SK-N-SH (cell line): ENCODE data around the gene MAEA. TPM values are rescaled to one million over a fixed set of nuclear protein-coding genes. Genes with fewer than 3 reads are reported as not detected.

Source experiments
- CTCF ChIA-PET: fragments of 300-600, 350-600 bp; formaldehyde crosslinking; extraction: SDS; loops from one replicate; lab custom pipeline; 2021; lab: Yijun Ruan, JAX
- POLR2A ChIA-PET: fragments of 350-600 bp; sonication (Branson Sonifier 250); formaldehyde crosslinking; extraction: SDS; loops from one replicate; lab custom pipeline; 2020; ENCODE audit warnings: antibody characterized with exemption, inconsistent platforms; lab: Yijun Ruan, JAX
- DNase-seq: peaks from one replicate; pipeline ENCODE4 v3.0.0; 2012
- H2AFZ ChIP-seq: fragments of 200-600 bp; sonication (generic); 2 replicates; pipeline ENCODE4 v1.8.1; 2016; ENCODE audit warnings: antibody characterized with exemption, mild to moderate bottlenecking, low read depth
- H3F3A ChIP-seq: fragments of 200-600 bp; sonication (generic); replicated peaks from 2 replicates; pipeline ENCODE3; 2016; ENCODE audit warnings: antibody characterized with exemption, mild to moderate bottlenecking; ENCODE audit not compliant: insufficient read depth
- H3K27ac ChIP-seq, 2 experiments: fragments of 200-500 bp in 1 of 2; fragments of 200-600 bp in 1 of 2; sonication (Bioruptor generic) in 1 of 2; sonication (generic), shearing (Covaris generic) in 1 of 2; 2 replicates each; pipeline versions ENCODE4 v1.5.1 to v1.6.1; 2014 to 2016; ENCODE audit warnings: low read depth in 2 of 2, inconsistent platforms in 1 of 2, low read length in 1 of 2, mild to moderate bottlenecking in 1 of 2, mixed read lengths in 1 of 2
- H3K27me3 ChIP-seq: fragments of 200-600 bp; sonication (generic), shearing (Covaris generic); 2 replicates; pipeline ENCODE4 v1.6.1; 2016; ENCODE audit warnings: mixed run types; ENCODE audit not compliant: insufficient read depth
- H3K36me3 ChIP-seq, 2 experiments: fragments of 200-500 bp in 1 of 2; fragments of 200-600 bp in 1 of 2; sonication (Bioruptor generic) in 1 of 2; sonication (generic) in 1 of 2; replicated peaks in 1 of 2; 2 replicates each; pipeline versions ENCODE3 to v1.5.1; 2014 to 2016; ENCODE audit warnings: low read length in 1 of 2, mild to moderate bottlenecking in 1 of 2; ENCODE audit not compliant: insufficient read depth in 2 of 2, control insufficient read depth in 1 of 2
- H3K4me1 ChIP-seq, 2 experiments: fragments of 200-500 bp in 1 of 2; fragments of 200-600 bp in 1 of 2; sonication (Bioruptor generic) in 1 of 2; sonication (generic), shearing (Covaris generic) in 1 of 2; 2 replicates each; pipeline versions ENCODE4 v1.5.1 to v1.6.1; 2014 to 2016; ENCODE audit warnings: low read depth in 1 of 2, low read length in 1 of 2, mixed run types in 1 of 2; ENCODE audit not compliant: insufficient read depth in 2 of 2, control insufficient read depth in 1 of 2
- H3K4me2 ChIP-seq: fragments of 200-600 bp; sonication (generic), shearing (Covaris generic); 2 replicates; pipeline ENCODE4 v1.6.1; 2017; ENCODE audit warnings: mixed run types
- H3K4me3 ChIP-seq, 2 experiments: fragments of 200-500 bp in 1 of 2; fragments of 200-600 bp in 1 of 2; sonication (Bioruptor generic) in 1 of 2; sonication (generic), shearing (Covaris generic) in 1 of 2; 2 replicates each; pipeline versions ENCODE4 v1.5.1 to v1.8.1; 2014 to 2016; ENCODE audit warnings: low read depth in 2 of 2, inconsistent platforms in 1 of 2, low read length in 1 of 2, mild to moderate bottlenecking in 1 of 2, mixed read lengths in 1 of 2, moderate library complexity in 1 of 2
- H3K79me2 ChIP-seq: fragments of 200-600 bp; sonication (generic); 2 replicates; pipeline ENCODE4 v1.8.1; 2017; ENCODE audit warnings: mild to moderate bottlenecking; ENCODE audit not compliant: insufficient read depth
- H3K9ac ChIP-seq: fragments of 200-600 bp; sonication (generic); 2 replicates; pipeline ENCODE4 v1.6.1; 2017; ENCODE audit warnings: mixed run types
- H3K9me2 ChIP-seq: fragments of 200-600 bp; sonication (generic); 2 replicates; pipeline ENCODE4 v1.6.1; 2017; ENCODE audit warnings: mixed run types
- H3K9me3 ChIP-seq: fragments of 200-600 bp; sonication (generic); 2 replicates; pipeline ENCODE4 v1.6.1; 2017; ENCODE audit warnings: mixed run types, mild to moderate bottlenecking, moderate library complexity
- H4K20me1 ChIP-seq: fragments of 200-600 bp; sonication (generic); 2 replicates; pipeline ENCODE4 v1.6.1; 2017; ENCODE audit warnings: mild to moderate bottlenecking, mixed run types; ENCODE audit not compliant: insufficient read depth
- CHD2 ChIP-seq: fragments of 150-350 bp; IDR thresholded peaks from 2 replicates; pipeline ENCODE4 v1.6.1; 2018; ENCODE audit warnings: low read length; ENCODE audit not compliant: partially characterized antibody
- CTCF ChIP-seq: fragments of 200-600 bp; sonication (generic); IDR thresholded peaks from 2 replicates; pipeline ENCODE4 v1.6.1; 2017; ENCODE audit warnings: antibody characterized with exemption, mild to moderate bottlenecking, moderate library complexity
- ELF1 ChIP-seq: IDR thresholded peaks from 2 replicates; pipeline ENCODE4 v1.4.0; 2012
- EP300 ChIP-seq, 2 experiments: IDR thresholded peaks; 2 replicates each; pipeline versions ENCODE4 v1.4.0 to v1.6.1; 2012; ENCODE audit warnings: borderline replicate concordance in 1 of 2, low read depth in 1 of 2, low read length in 1 of 2
- FOSL2 ChIP-seq: IDR thresholded peaks from 2 replicates; pipeline ENCODE4 v1.4.0; 2012; ENCODE audit warnings: low read depth, mild to moderate bottlenecking, moderate library complexity, borderline replicate concordance
- FOXM1 ChIP-seq: IDR thresholded peaks from 2 replicates; pipeline ENCODE4 v1.4.0; 2012; ENCODE audit warnings: low read depth, mild to moderate bottlenecking
- GABPA ChIP-seq: IDR thresholded peaks from 2 replicates; pipeline ENCODE4 v1.4.0; 2012; ENCODE audit warnings: low read depth, mild to moderate bottlenecking
- IRF3 ChIP-seq: fragments of 150-350 bp; IDR thresholded peaks from 2 replicates; pipeline ENCODE4 v1.6.1; 2016; ENCODE audit warnings: mild to moderate bottlenecking, low read depth, low read length
- JUND ChIP-seq: IDR thresholded peaks from 2 replicates; pipeline ENCODE4 v1.4.0; 2012
- MAX ChIP-seq: IDR thresholded peaks from 2 replicates; pipeline ENCODE4 v1.4.0; 2012; ENCODE audit warnings: low read depth
- NFIC ChIP-seq: IDR thresholded peaks from 2 replicates; pipeline ENCODE4 v1.4.0; 2012; ENCODE audit warnings: borderline replicate concordance
- NRF1 ChIP-seq: IDR thresholded peaks from 2 replicates; pipeline ENCODE4 v1.6.1; 2012; ENCODE audit warnings: low read depth, mild to moderate bottlenecking, low read length
- POLR2AphosphoS5 ChIP-seq: IDR thresholded peaks from 2 replicates; pipeline ENCODE4 v1.6.1; 2012; ENCODE audit warnings: low read depth, low read length
- RCOR1 ChIP-seq: fragments of 150-350 bp; IDR thresholded peaks from 2 replicates; pipeline ENCODE4 v1.6.1; 2017; ENCODE audit warnings: antibody characterized with exemption, low read length
- RFX5 ChIP-seq: IDR thresholded peaks from 2 replicates; pipeline ENCODE4 v1.6.1; 2012; ENCODE audit warnings: mild to moderate bottlenecking, improper control_type of control experiment, low read length
- SIN3A ChIP-seq: IDR thresholded peaks from 2 replicates; pipeline ENCODE4 v1.6.1; 2012; ENCODE audit warnings: low read depth, mild to moderate bottlenecking, low read length, moderate library complexity, borderline replicate concordance
- SMC3 ChIP-seq: IDR thresholded peaks from 2 replicates; pipeline ENCODE4 v1.6.1; 2012; ENCODE audit warnings: low read depth, low read length, improper control_type of control experiment
- TAF1 ChIP-seq: IDR thresholded peaks from 2 replicates; pipeline ENCODE4 v1.6.1; 2012; ENCODE audit warnings: low read depth, mild to moderate bottlenecking, low read length, moderate library complexity, borderline replicate concordance
- TCF12 ChIP-seq: IDR thresholded peaks from 2 replicates; pipeline ENCODE4 v1.4.0; 2012
- USF1 ChIP-seq: IDR thresholded peaks from 2 replicates; pipeline ENCODE4 v1.4.0; 2012; ENCODE audit warnings: low read depth, borderline replicate concordance
- USF2 ChIP-seq: fragments of 150-350 bp; IDR thresholded peaks from 2 replicates; pipeline ENCODE4 v1.6.1; 2017; ENCODE audit warnings: antibody characterized with exemption, low read length, low read depth, borderline replicate concordance
- YY1 ChIP-seq: IDR thresholded peaks from 2 replicates; pipeline ENCODE4 v1.4.0; 2012; ENCODE audit warnings: low read depth, mild to moderate bottlenecking
- ZBTB33 ChIP-seq: IDR thresholded peaks from 2 replicates; pipeline ENCODE4 v1.4.0; 2012; ENCODE audit warnings: low read depth, borderline replicate concordance
- WGBS: methylation state at CpG from one replicate; pipeline ENCODE4 v1.1.6; 2017; ENCODE audit warnings: low lambda C conversion rate; 5-methylcytosine and 5-hydroxymethylcytosine counted together
- polyA plus RNA-seq, 3 experiments: library from polyadenylated mRNA; depleted of rRNA; stranded (reverse); fragments of >200 nt; gene quantifications; 2 replicates each; pipeline ENCODE4 v1.2.3, GENCODE V29; 2012

MAEA gene
- polyA plus RNA-seq, 1 of the 3 experiments (the other 2 are of a cell fraction) = 128 TPM

- TF ChIP-seq USF2 (no peak), EP300 (IDR thresholded peaks at IDR 0.05; ENCODE audit: borderline replicate concordance in 1 of 2, low read depth in 1 of 2, low read length in 1 of 2) (no peak), FOXM1 (no peak), USF1 (no peak), RCOR1 (no peak), TCF12 (no peak)
- TF ChIP-seq, all 33 proteins: peak for 0
Measured at GRCh38 chr4:1382776-1383727, 93.4 kb downstream of the MAEA start (continued).

- WGBS = 93% methylated on average over 24 of the region's 34 CpGs
- TF ChIP-seq NFIC = no peak
- TF ChIP-seq JUND = no peak
- no peak for TF ChIP-seq GABPA
- TF ChIP-seq POLR2AphosphoS5 = no peak
- no peak for TF ChIP-seq FOSL2
- TF ChIP-seq RCOR1 = no peak
- no peak for TF ChIP-seq ELF1
- TF ChIP-seq YY1 = no peak
- no peak for TF ChIP-seq CTCF
- no peak for TF ChIP-seq SMC3
- no peak for TF ChIP-seq CHD2
- TF ChIP-seq MAX = no peak
- TF ChIP-seq IRF3 = no peak
- no peak for TF ChIP-seq FOXM1
- no peak for TF ChIP-seq RFX5
- no peak for TF ChIP-seq ZBTB33
- no peak for TF ChIP-seq NRF1
- TF ChIP-seq TAF1 = no peak
- no peak for TF ChIP-seq SIN3A
Measured at GRCh38 chr4:1383728-1384591, 94.3 kb downstream of the MAEA start.

More at GRCh38 chr4:1383728-1384591, 94.3 kb downstream of the MAEA start:
- no peak overlapping the region for H2AFZ ChIP-seq
- no peak for DNase-seq
- ChIA-PET POLR2A (no interaction called here), CTCF (no interaction called here)
- H3K79me2 ChIP-seq = no peaks in the 10 kb centered on the region
- H3K4me2 ChIP-seq = no peak overlapping the region
- H3K9me2 ChIP-seq = no peaks in the 10 kb centered on the region
- H3K27me3 ChIP-seq = no peaks in the 10 kb centered on the region
- H3K4me1 ChIP-seq = no peaks in the 10 kb centered on the region
- H3K9ac ChIP-seq = no peak overlapping the region
- no peaks in the 10 kb centered on the region for H4K20me1 ChIP-seq
- H3F3A ChIP-seq = no peaks in the 10 kb centered on the region
- H3K4me3 ChIP-seq = no peak overlapping the region
- H3K36me3 ChIP-seq = peaks cover 18 to 39% of the 10 kb centered on the region in 2 experiments
- no peak overlapping the region for H3K27ac ChIP-seq
- no peaks in the 10 kb centered on the region for H3K9me3 ChIP-seq
